Measurements from ENCODE around the gene ELMOD2. TPM values are rescaled to one million over a fixed set of nuclear protein-coding genes. Genes with fewer than 3 reads are reported as not detected.
"Not testable (repeated sequence)": the region's sequence is repeated elsewhere in the genome, so short reads cannot be mapped to it uniquely, and the experiment has no call there.

ELMOD2 gene, protein sequence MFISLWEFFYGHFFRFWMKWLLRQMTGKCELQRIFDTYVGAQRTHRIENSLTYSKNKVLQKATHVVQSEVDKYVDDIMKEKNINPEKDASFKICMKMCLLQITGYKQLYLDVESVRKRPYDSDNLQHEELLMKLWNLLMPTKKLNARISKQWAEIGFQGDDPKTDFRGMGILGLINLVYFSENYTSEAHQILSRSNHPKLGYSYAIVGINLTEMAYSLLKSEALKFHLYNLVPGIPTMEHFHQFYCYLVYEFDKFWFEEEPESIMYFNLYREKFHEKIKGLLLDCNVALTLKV
- total RNA-seq = 10 to 100 TPM; 13.6 to 14.4 TPM

DNA sequence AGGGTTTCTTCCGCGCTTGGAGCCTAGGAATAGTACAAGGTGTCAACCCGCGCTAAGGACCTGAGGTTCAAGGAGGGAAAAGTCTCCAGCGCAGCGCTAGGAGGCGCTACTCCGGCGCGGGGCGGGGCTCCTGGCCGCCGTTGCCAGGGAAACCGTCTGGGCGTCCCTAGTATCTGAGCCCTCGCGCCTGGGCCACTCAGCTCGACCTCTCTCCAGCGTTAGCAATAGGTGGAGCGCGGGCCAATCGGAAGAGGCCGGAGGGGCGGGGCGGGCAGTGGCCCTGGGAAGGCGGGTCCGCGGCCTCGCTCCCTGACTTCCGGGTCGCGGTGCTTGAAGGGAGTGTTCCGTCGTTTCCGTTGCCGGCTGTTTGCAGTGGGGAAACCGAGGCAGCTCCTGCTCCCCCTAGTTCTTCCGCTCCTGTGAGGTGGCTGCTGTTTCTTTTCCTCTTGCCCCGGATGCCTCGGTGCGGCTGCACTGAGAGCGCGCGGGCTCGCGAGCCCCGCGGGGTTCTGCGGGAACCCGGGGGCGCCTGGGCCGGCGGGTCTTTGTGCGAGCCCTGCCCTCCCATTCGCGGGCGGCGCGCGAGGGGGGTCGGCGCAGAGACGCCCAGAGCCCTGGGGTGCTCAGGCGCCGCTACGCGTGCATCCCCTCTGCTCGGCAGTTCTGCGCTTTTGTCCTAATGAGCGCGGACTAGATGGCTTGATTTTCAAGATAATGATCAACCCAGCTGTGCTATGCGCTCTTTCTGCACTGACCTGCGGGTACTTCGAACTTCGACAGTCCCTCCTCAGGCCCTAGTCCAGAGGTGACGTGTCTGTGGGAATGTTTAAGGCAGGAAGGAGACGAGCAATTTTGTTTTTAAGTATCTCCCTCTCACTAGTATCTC, at the start of gene ELMOD2:
TSS of gene ELMOD2 (plus strand) at position 312 of the 886 bp plus-strand sequence. CDS start 1,261 bp downstream, outside the sequence.
- peaks cover 14% of the 10 kb centered on the region for H3K36me3 Mint-ChIP-seq
- peak within 1 kb of the TSS; percentile 89 for H3K4me3 Mint-ChIP-seq

DNA sequence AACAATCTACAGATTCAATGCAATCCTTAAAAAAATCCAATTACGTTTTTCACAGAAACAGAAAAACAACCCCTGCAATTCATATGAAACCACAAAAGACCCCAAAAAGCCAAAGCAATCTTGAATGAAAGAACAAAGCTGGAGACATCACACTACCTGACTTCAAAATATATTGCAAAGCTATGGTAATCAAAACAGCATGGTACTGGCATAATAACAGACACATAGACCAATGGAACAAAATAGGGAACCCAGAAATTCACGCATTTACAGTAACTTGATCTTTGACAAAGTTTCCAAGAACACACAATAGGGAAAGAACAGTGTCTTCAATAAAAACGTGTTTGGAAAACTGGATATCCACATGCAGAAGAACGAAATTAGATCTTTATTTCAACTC, 40.5 kb upstream of the ELMOD2 start:
- Mint-ChIP-seq H3K9me3 (peaks cover 6% of the 10 kb centered on the region), H3K27ac (no peak overlapping the region), H3K27me3 (peaks cover 4% of the 10 kb centered on the region), H3K36me3 (no peaks in the 10 kb centered on the region), H3K4me3 (no peak overlapping the region), H3K4me1 (no peaks in the 10 kb centered on the region)
- no peak for DNase-seq

More for the DNA sequence above, at the start of gene ELMOD2:
- Mint-ChIP-seq H3K4me1 (peaks cover 16% of the 10 kb centered on the region), H3K9me3 (no peaks in the 10 kb centered on the region), H3K27ac (peak within 1 kb of the TSS; percentile 74), H3K27me3 (no peaks in the 10 kb centered on the region)
- DNase-seq = peak; percentile 99

DNA sequence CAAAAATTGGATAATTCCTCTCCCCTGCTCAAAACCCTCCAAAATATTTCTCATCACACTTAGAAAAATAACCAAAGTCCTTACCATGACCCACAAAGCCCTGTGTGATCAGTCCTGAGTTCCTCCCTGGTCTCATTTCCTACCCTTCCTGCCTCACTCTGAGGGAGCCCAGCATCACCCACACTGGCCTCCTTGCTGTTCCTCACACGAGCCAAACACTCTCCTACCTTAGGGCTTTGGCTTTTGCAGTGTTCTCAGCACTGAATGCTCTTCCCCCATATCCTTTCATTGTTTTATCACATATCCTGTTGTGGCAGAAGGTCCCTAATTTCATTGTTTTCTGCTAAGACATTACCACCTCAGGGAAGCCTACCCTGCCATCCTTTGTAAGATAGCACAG, 38.0 kb upstream of the ELMOD2 start:
- Mint-ChIP-seq H3K4me3 (no peak overlapping the region), H3K27ac (no peak overlapping the region), H3K36me3 (no peaks in the 10 kb centered on the region), H3K4me1 (no peaks in the 10 kb centered on the region), H3K9me3 (peaks cover 6% of the 10 kb centered on the region), H3K27me3 (peaks cover 10% of the 10 kb centered on the region)
- DNase-seq = no peak

DNA sequence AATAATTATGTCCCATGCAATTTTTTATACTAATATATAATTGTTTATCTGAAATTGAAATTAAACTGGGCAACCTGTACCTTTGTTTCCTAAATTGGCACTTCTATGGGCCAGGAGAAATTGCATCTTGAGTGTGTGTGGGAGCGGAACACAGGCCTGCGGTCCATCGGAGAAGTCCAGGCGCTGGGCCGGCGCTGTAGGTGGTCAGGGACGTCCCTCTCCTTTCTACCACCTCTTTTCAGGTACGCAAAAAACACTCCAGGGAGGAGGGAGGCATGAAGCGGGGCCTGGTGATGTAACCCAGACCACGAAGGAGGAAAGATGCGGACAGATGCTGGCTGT, 26.6 kb upstream of the ELMOD2 start:
- Mint-ChIP-seq H3K4me3 (peak overlapping the region; percentile 66), H3K4me1 (peaks cover 6% of the 10 kb centered on the region), H3K36me3 (peaks cover 2% of the 10 kb centered on the region), H3K9me3 (no peaks in the 10 kb centered on the region), H3K27me3 (peaks cover 63% of the 10 kb centered on the region), H3K27ac (no peak overlapping the region)
- no peak for DNase-seq

DNA sequence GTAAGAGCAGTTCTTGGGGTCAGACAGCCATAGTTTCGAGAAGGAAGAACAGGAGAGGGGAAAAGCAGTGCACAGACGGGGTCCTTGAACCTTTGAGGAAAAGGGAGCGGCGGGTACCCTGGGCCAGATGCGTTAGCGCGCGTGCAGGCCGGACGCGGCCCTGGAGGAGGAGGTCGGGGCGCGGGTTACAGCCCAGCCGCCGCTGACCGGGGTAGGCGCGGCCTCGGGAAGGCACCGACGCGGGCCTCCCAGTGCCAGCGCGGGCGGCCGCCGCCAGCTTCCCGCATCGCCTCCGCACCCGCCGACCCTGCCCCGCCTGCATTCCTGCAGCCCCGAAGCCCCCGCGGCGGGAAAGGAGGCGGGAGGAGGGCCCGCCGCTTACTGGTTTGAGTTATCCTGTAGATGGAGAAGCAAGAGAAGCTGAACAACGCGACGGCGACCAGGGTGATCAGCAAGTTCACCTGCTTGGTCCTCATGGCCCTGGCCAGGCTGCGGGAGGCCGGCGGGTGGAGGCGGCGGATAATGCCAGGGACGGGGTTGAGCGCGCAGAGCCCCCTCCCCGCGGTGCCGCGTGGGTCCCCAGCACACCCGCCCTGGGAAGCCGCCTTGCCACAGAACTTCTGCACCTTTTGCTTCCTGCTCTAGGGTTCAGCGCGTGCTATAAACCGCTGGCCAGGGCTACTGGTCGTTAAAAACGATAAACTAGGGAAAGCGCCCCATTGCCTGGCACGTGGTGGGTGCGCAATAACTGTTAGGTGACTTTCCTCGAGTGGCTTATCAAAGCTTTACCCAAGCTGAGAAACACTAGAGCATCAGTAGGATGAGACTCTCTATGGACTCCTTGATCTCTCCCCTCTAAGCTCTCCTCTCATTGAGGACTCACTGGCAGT, 26.0 kb upstream of the ELMOD2 start, which contains the start of gene MGAT4D:
TSS of gene MGAT4D (minus strand) at position 547 of the 890 bp plus-strand sequence. CDS start at position 476, 71 bp downstream.
- no peaks in the 10 kb centered on the region for H3K9me3 Mint-ChIP-seq
- H3K4me3 Mint-ChIP-seq = peak within 1 kb of the TSS; percentile 66
- H3K27me3 Mint-ChIP-seq = peaks cover 65% of the 10 kb centered on the region
- peaks cover 2% of the 10 kb centered on the region for H3K36me3 Mint-ChIP-seq
- H3K27ac Mint-ChIP-seq = no peak within 1 kb of the TSS
- peaks cover 6% of the 10 kb centered on the region for H3K4me1 Mint-ChIP-seq
- DNase-seq = peak; percentile 7

DNA sequence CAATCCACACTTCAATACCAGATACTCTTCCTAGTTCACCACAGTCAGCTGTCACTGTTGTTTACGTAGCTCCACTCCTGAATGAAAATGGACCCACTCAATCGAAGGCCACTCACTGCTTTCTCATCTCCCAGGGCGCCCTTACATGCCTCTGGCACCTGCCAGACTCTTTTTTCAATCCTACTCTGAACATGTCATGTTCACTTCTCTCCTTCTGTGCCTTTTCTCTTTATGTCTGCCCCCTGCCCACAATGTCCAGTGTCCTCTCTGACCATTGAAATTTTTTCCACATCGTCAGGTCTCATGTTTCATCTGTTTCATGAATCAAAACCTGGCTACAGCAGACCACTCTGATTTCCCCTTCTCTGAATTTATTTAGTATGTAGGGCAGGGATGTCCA, 24.6 kb upstream of the ELMOD2 start:
- Mint-ChIP-seq H3K4me1 (peaks cover 6% of the 10 kb centered on the region), H3K9me3 (no peaks in the 10 kb centered on the region), H3K27me3 (peaks cover 77% of the 10 kb centered on the region), H3K27ac (no peak overlapping the region), H3K4me3 (no peak overlapping the region), H3K36me3 (peaks cover 2% of the 10 kb centered on the region)
- no peak for DNase-seq

DNA sequence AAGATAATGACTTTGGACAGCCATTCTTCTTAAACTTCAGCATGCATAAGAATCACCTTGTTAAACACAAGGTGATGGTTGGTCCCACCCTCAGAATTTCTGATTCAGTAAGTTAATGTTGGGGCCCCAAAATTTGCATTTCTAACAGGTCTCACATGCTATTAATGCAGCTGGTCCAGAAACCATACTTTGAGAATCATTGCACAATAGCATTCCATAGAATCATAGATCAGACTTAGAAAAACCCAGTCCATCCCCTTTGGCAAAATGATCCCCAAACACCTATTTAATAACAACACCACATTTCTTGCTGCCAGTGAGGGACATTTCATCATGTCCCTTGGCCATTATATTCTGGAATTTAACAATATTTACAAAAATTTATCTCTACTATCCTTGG, 19.7 kb upstream of the ELMOD2 start:
- Mint-ChIP-seq H3K27me3 (peaks cover 56% of the 10 kb centered on the region), H3K36me3 (no peaks in the 10 kb centered on the region), H3K9me3 (no peaks in the 10 kb centered on the region), H3K4me3 (no peak overlapping the region), H3K27ac (no peak overlapping the region), H3K4me1 (no peaks in the 10 kb centered on the region)
- no peak for DNase-seq

DNA sequence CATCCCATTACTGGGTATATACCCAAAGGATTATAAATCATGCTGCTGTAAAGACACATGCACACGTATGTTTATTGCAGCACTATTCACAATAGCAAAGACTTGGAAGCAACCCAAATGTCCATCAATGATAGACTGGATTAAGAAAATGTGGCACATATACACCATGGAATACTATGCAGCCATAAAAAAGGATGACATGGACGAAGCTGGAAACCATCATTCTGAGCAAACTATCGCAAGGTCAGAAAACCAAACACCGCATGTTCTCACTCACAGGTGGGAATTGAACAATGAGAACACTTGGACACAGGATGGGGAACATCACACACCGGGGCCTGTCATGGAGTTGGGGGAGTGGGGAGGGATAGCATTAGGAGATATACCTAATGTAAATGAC, 10.2 kb upstream of the ELMOD2 start:
- H3K36me3 Mint-ChIP-seq, H3K27ac Mint-ChIP-seq, DNase-seq, H3K4me1 Mint-ChIP-seq, H3K4me3 Mint-ChIP-seq, H3K9me3 Mint-ChIP-seq: not testable (repeated sequence)
- peaks cover 22% of the 10 kb centered on the region for H3K27me3 Mint-ChIP-seq

DNA sequence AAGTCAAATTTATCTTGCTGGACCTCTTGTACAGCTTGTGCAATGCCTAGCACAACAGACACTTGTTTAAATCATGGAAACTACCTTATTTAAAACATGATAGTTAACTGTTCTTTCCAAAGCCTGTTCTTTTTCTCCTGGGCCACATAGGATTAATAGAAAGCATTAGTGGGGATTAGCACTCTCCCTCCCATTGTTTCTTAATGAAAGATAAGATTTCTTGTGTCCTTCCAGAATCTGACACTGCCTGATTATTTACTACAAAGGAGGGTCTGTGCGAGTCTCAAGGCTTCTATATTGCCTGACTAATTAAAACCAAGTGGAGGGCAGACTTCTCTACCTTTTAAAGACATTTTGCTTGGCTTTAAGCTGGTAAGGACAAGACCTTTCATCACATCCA, 8.5 kb upstream of the ELMOD2 start:
- H3K27me3 Mint-ChIP-seq = peaks cover 11% of the 10 kb centered on the region
- no peak overlapping the region for H3K4me3 Mint-ChIP-seq
- no peaks in the 10 kb centered on the region for H3K4me1 Mint-ChIP-seq
- no peaks in the 10 kb centered on the region for H3K36me3 Mint-ChIP-seq
- no peaks in the 10 kb centered on the region for H3K9me3 Mint-ChIP-seq
- H3K27ac Mint-ChIP-seq = no peak overlapping the region
- DNase-seq = no peak

DNA sequence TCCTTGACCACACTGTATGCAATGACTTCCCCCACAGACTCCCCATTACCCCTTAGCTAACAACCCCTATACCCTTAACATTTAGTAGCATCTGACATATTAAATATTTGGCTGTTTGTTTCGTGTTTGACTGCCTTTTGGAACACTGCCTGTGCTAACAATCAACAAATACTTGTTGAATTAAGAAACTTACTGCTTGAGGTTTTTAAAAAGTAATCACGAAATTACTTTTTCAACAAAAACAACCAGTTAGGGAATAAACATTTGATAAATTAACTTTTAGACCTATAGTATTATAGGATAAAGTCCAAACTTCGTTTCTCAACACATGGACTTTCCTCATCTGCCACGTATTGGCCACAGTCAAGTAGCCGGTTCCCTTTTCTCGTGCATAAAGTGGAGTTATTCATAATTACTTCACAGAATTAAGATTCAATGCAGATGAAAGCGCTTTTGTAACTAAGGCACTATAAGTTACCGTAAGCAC, 555 bp upstream of the ELMOD2 start:
- Mint-ChIP-seq H3K27me3 (no peaks in the 10 kb centered on the region), H3K4me3 (peak overlapping the region; percentile 89), H3K9me3 (no peaks in the 10 kb centered on the region), H3K27ac (peak overlapping the region; percentile 74), H3K36me3 (peaks cover 14% of the 10 kb centered on the region), H3K4me1 (peaks cover 16% of the 10 kb centered on the region)
- no peak for DNase-seq

DNA sequence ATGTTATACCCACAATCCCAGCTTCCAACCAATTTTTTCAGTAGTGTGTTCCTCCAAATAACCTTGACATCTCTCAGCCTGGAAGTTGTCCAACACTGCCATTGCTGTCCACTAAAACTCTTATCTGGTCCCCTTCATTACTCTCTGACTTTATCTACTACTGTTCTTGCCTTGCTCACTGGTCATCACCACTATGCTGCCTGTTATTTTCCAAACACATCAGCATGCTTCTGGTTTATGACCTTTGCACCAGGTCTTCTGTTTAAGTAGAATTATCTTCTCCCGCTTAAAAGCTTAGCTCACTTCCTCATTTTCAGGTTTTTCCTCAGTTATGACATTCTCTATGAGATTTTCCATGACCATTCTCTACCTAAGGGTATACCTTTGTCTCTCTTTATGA, 5.5 kb downstream of the ELMOD2 start:
- Mint-ChIP-seq H3K4me3 (no peak overlapping the region), H3K36me3 (peaks cover 18% of the 10 kb centered on the region), H3K9me3 (no peaks in the 10 kb centered on the region), H3K27me3 (no peaks in the 10 kb centered on the region), H3K4me1 (peaks cover 9% of the 10 kb centered on the region), H3K27ac (no peak overlapping the region)
- no peak for DNase-seq

DNA sequence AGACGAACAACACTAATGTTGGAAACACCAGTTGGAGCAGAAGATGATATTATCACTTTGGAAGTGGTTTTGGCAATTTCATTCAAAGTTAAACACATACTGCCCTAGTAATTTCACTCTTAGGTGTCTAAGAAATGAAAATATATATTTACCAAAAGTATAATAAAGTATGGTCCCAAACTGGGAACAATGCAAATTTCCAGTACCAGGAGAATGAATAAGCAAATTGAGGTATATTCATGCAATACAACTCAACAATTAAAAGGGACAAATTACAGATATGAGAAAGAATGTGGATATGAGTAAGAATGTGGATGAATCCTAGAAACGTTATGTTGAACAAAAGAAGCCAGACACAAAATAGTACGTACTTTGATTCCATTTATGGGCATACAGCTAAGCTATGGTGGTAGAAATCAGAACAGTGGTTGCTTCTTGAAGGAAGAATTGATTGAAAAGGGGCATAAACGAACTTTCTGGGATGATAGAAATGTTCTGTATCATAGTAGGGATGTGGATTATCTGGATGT, 10.0 kb downstream of the ELMOD2 start:
- Mint-ChIP-seq H3K36me3 (peaks cover 7% of the 10 kb centered on the region), H3K4me3 (no peak overlapping the region), H3K27me3 (no peaks in the 10 kb centered on the region), H3K9me3 (no peaks in the 10 kb centered on the region), H3K27ac (no peak overlapping the region), H3K4me1 (no peaks in the 10 kb centered on the region)
- DNase-seq = no peak

DNA sequence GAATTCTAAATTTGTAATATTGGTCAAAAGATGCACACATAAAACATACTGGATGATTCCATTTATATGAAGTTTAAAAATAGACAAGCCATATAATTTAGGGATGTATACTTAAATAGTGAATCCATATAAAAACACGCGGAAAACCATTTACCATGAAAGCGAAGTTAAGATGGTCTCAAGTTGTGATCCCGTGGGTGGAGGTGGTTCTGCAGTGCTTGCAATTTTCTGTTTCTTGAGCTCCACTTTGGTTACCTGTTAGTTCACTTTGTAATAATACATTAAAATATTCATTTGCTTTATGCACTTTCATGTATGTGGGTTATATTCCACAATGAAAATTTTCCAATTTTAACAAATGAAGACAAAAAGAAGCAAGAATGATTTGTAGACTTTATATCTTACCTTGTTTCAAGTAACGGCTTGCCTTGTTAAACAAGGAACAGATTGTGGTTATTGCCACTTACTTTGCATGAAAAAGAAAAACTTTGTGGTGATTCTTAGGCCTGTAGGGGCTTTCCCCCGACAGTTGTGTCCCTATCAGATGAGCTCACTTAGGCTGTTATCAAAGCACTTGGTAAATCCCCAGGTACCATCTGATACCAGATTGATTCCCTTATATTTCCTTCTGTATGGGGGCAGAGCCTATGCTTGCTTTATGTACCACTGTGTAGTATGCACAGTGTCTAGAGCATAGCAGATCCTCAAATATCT, 32.6 kb downstream of the ELMOD2 start:
- Mint-ChIP-seq H3K4me1 (peaks cover 20% of the 10 kb centered on the region), H3K27me3 (peaks cover 26% of the 10 kb centered on the region), H3K9me3 (no peaks in the 10 kb centered on the region), H3K4me3 (no peak overlapping the region), H3K36me3 (peaks cover 11% of the 10 kb centered on the region), H3K27ac (no peak overlapping the region)
- DNase-seq = peak; percentile 48

DNA sequence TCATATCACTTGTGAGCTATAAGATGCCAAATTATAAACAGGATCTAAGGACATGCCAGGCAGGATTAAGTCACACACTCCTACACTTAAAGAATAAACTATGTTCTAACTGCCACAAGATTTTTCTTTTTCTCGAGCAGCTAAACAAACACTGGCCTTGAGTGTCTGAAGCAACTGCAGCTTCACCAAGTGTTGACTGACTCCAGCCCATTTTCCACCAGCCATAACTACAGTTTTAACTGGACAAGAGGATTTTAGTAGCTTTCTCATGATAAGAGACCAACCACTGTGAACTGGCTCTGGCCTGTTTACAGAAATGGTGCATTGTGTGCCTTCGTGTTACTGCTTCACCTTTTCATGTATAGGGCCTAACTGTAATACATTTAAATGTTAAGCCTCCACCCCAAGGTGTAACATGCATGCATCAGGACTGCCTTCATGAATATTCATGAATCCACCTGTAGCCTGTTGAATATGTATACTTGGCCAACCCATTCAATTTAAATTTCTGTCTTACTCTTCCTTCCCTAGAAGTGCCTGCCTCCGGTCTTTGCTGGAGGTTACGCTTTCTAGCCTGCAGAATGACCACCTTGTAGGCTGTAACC, 34.0 kb downstream of the ELMOD2 start:
- Mint-ChIP-seq H3K27me3 (peaks cover 33% of the 10 kb centered on the region), H3K9me3 (no peaks in the 10 kb centered on the region), H3K4me3 (no peak overlapping the region), H3K4me1 (peaks cover 20% of the 10 kb centered on the region), H3K36me3 (peaks cover 4% of the 10 kb centered on the region), H3K27ac (no peak overlapping the region)
- DNase-seq = no peak
